ENCODE results near the gene STAMBPL1. TPM values are rescaled to one million over a fixed set of nuclear protein-coding genes. Genes with fewer than 3 reads are reported as not detected.

Gene STAMBPL1
- total RNA-seq, 1 donor from 2014 or later, result 1.6 TPM

- no peak for TF ChIP-seq CTCF (IDR thresholded peaks at IDR 0.05)
- H3K27ac Mint-ChIP-seq (ENCODE audit: unreplicated experiment), result no peak overlapping the region
- peaks cover 16% of the 10 kb centered on the region for H3K27me3 Mint-ChIP-seq (ENCODE audit: low read depth)
- H3K4me1 Mint-ChIP-seq (ENCODE audit: low read depth), result no peaks in the 10 kb centered on the region
- no peaks in the 10 kb centered on the region for H3K9me3 Mint-ChIP-seq (ENCODE audit: low read depth)
- H3K36me3 Mint-ChIP-seq (ENCODE audit: low read depth), result peaks cover 1% of the 10 kb centered on the region
- no peak for DNase-seq (ENCODE audit: low spot score)
- H3K4me3 Mint-ChIP-seq (ENCODE audit: unreplicated experiment), result no peak overlapping the region
Observed at GRCh38 chr10:88840881-88841280, 39.2 kb upstream of the STAMBPL1 start.

- no peak for DNase-seq (ENCODE audit: low spot score)
- Mint-ChIP-seq H3K4me1 (ENCODE audit: low read depth) (no peaks in the 10 kb centered on the region), H3K27me3 (ENCODE audit: low read depth) (peaks cover 16% of the 10 kb centered on the region), H3K4me3 (ENCODE audit: unreplicated experiment) (no peak overlapping the region), H3K9me3 (ENCODE audit: low read depth) (no peaks in the 10 kb centered on the region), H3K27ac (ENCODE audit: unreplicated experiment) (no peak overlapping the region), H3K36me3 (ENCODE audit: low read depth) (peaks cover 1% of the 10 kb centered on the region)
- TF ChIP-seq CTCF (IDR thresholded peaks at IDR 0.05), result no peak
Observed at GRCh38 chr10:88841316-88842111, 38.5 kb upstream of the STAMBPL1 start.

- Mint-ChIP-seq H3K36me3 (ENCODE audit: low read depth) (peaks cover 1% of the 10 kb centered on the region), H3K4me3 (ENCODE audit: unreplicated experiment) (no peak overlapping the region), H3K27me3 (ENCODE audit: low read depth) (peaks cover 16% of the 10 kb centered on the region), H3K27ac (ENCODE audit: unreplicated experiment) (no peak overlapping the region), H3K4me1 (ENCODE audit: low read depth) (no peaks in the 10 kb centered on the region), H3K9me3 (ENCODE audit: low read depth) (peaks cover 3% of the 10 kb centered on the region)
- no peak for TF ChIP-seq CTCF (IDR thresholded peaks at IDR 0.05)
- no peak for DNase-seq (ENCODE audit: low spot score)
Observed at GRCh38 chr10:88843171-88843570, 36.9 kb upstream of the STAMBPL1 start.

GRCh38 chr10:88848499-88848898 lies 31.5 kb upstream of the STAMBPL1 start:
- Mint-ChIP-seq H3K27ac (ENCODE audit: unreplicated experiment) (no peak overlapping the region), H3K9me3 (ENCODE audit: low read depth) (peaks cover 3% of the 10 kb centered on the region), H3K27me3 (ENCODE audit: low read depth) (peaks cover 12% of the 10 kb centered on the region), H3K4me1 (ENCODE audit: low read depth) (peaks cover 6% of the 10 kb centered on the region), H3K4me3 (ENCODE audit: unreplicated experiment) (no peak overlapping the region), H3K36me3 (ENCODE audit: low read depth) (peaks cover 1% of the 10 kb centered on the region)
- no peak for TF ChIP-seq CTCF (IDR thresholded peaks at IDR 0.05)
- no peak for DNase-seq (ENCODE audit: low spot score)

- peaks cover 6% of the 10 kb centered on the region for H3K27me3 Mint-ChIP-seq (ENCODE audit: low read depth)
- peaks cover 6% of the 10 kb centered on the region for H3K4me1 Mint-ChIP-seq (ENCODE audit: low read depth)
- H3K4me3 Mint-ChIP-seq (ENCODE audit: unreplicated experiment), result no peak overlapping the region
- H3K9me3 Mint-ChIP-seq (ENCODE audit: low read depth), result peaks cover 3% of the 10 kb centered on the region
- no peak overlapping the region for H3K27ac Mint-ChIP-seq (ENCODE audit: unreplicated experiment)
- no peaks in the 10 kb centered on the region for H3K36me3 Mint-ChIP-seq (ENCODE audit: low read depth)
- no peak for DNase-seq (ENCODE audit: low spot score)
- TF ChIP-seq CTCF (IDR thresholded peaks at IDR 0.05), result no peak
Observed at GRCh38 chr10:88849234-88849633, 30.8 kb upstream of the STAMBPL1 start.
